HCT116 (cell line): Measurements from ENCODE around the gene AKAP8. TPM values are rescaled to one million over a fixed set of nuclear protein-coding genes. Genes with fewer than 3 reads are reported as not detected.

Experiments
- ATAC-seq: fragments of 200-7000 bp; cut with Tn5 transposase; 2 replicates; pipeline ENCODE4 v1.9.1; 2020; ENCODE audit warnings: mild to moderate bottlenecking, moderate library complexity
- Bru-seq: library from RNA; stranded (reverse); fragments of 400-500 nt; gene quantifications from one replicate; lab custom pipeline; 2021; lab: Mats Ljungman, UMichigan
- BruChase-seq, 2 experiments: library from RNA; stranded (reverse); fragments of 400-500 nt; gene quantifications; one replicate each; lab custom pipeline; 2021; lab: Mats Ljungman, UMichigan
- BruUV-seq: library from RNA; stranded (reverse); fragments of 400-500 nt; replicated peaks from 2 replicates; lab custom pipeline; 2021; lab: Mats Ljungman, UMichigan
- CTCF ChIA-PET: fragments of 300-600 bp; sonication (Branson Sonifier 250); formaldehyde crosslinking; loops from one replicate; lab custom pipeline; 2021; ENCODE audit warnings: antibody characterized with exemption; lab: Charles Lee
- POLR2A ChIA-PET: fragments of 300-600, 350-600 bp; sonication (Branson Sonifier 250); formaldehyde crosslinking; loops from one replicate; lab custom pipeline; 2021; ENCODE audit warnings: antibody characterized with exemption; lab: Charles Lee
- RAD21 ChIA-PET, 2 experiments: fragments of 300-600 bp; sonication (Branson Sonifier 250); formaldehyde crosslinking; loops; one replicate each; lab custom pipeline; 2023; ENCODE audit warnings: low total read pairs in 2 of 2; ENCODE audit not compliant: uncharacterized antibody in 2 of 2, unreplicated experiment in 2 of 2, low non-redundant PET in 1 of 2; lab: Charles Lee
- DNase-seq: peaks from one replicate; pipeline ENCODE4 v3.0.0-alpha.2; 2010; ENCODE audit warnings: low read depth, low spot score
- H2AFZ ChIP-seq: fragments of 200-600 bp; shearing (Covaris generic), sonication (generic); 2 replicates; pipeline ENCODE4 v1.6.1; 2017; ENCODE audit warnings: low read depth, mixed run types, mixed read lengths, antibody characterized with exemption, low read length; ENCODE audit not compliant: poor library complexity, severe bottlenecking
- H3K27ac ChIP-seq: 2 replicates; pipeline ENCODE4 v1.5.1; 2012; ENCODE audit warnings: low read depth, low read length
- H3K27me3 ChIP-seq: fragments of 200-600 bp; sonication (generic); 2 replicates; pipeline ENCODE4 v1.6.1; 2016; ENCODE audit warnings: mixed run types, low read length, mixed read lengths; ENCODE audit not compliant: insufficient read depth
- H3K36me3 ChIP-seq, 2 experiments: fragments of 200-500 bp in 1 of 2; fragments of 200-600 bp in 1 of 2; sonication (Bioruptor generic) in 1 of 2; sonication (generic) in 1 of 2; 2 replicates each; pipeline versions ENCODE4 v1.5.1 to v1.6.1; 2014 to 2016; ENCODE audit warnings: low read length in 2 of 2, inconsistent platforms in 1 of 2, mixed read lengths in 1 of 2, mixed run types in 1 of 2; ENCODE audit not compliant: insufficient read depth in 2 of 2, control insufficient read depth in 1 of 2
- H3K4me1 ChIP-seq, 2 experiments: fragments of 200-600 bp in 1 of 2; sonication (generic) in 1 of 2; 2 replicates each; pipeline versions ENCODE4 v1.5.1 to v1.6.1; 2012 to 2017; ENCODE audit warnings: low read length in 2 of 2, inconsistent platforms in 1 of 2, mild to moderate bottlenecking in 1 of 2, mixed read lengths in 1 of 2, mixed run types in 1 of 2, moderate library complexity in 1 of 2; ENCODE audit not compliant: insufficient read depth in 2 of 2, control insufficient read depth in 1 of 2
- H3K4me2 ChIP-seq: fragments of 200-600 bp; sonication (generic); 2 replicates; pipeline ENCODE4 v1.6.1; 2017; ENCODE audit warnings: mixed run types, low read length, mixed read lengths
- H3K4me3 ChIP-seq, 2 experiments: fragments of 200-600 bp in 1 of 2; sonication (generic) in 1 of 2; replicated peaks in 1 of 2; 2 replicates each; pipeline ENCODE4 v1.5.1; 2011 to 2016; ENCODE audit warnings: low read length in 2 of 2, control low read depth in 1 of 2, low read depth in 1 of 2, mild to moderate bottlenecking in 1 of 2, mixed read lengths in 1 of 2, mixed run types in 1 of 2
- H3K79me2 ChIP-seq: fragments of 200-600 bp; sonication (generic); 2 replicates; pipeline ENCODE4 v1.6.1; 2017; ENCODE audit warnings: mild to moderate bottlenecking, mixed run types, low read length, moderate library complexity, mixed read lengths; ENCODE audit not compliant: insufficient read depth
- H3K9ac ChIP-seq: fragments of 200-600 bp; sonication (generic); 2 replicates; pipeline ENCODE4 v1.6.1; 2016; ENCODE audit warnings: low read length, mixed read lengths
- H3K9me2 ChIP-seq: fragments of 200-600 bp; sonication (generic), shearing (Covaris generic); 2 replicates; pipeline ENCODE4 v1.6.1; 2017; ENCODE audit warnings: mixed run types, mild to moderate bottlenecking, moderate library complexity; ENCODE audit not compliant: insufficient read depth
- H3K9me3 ChIP-seq, 2 experiments: fragments of 200-500 bp in 1 of 2; fragments of 200-600 bp in 1 of 2; sonication (Bioruptor generic) in 1 of 2; sonication (generic) in 1 of 2; 2 replicates each; pipeline ENCODE4 v1.6.1; 2014 to 2017; ENCODE audit warnings: low read length in 2 of 2, mixed read lengths in 2 of 2, inconsistent platforms in 1 of 2, low read depth in 1 of 2, mild to moderate bottlenecking in 1 of 2, mixed run types in 1 of 2, moderate library complexity in 1 of 2; ENCODE audit not compliant: control insufficient read depth in 1 of 2, insufficient read depth in 1 of 2
- H4K20me1 ChIP-seq: fragments of 200-600 bp; sonication (generic), shearing (Covaris generic); 2 replicates; pipeline ENCODE4 v1.6.1; 2017; ENCODE audit warnings: mixed run types, mild to moderate bottlenecking, moderate library complexity; ENCODE audit not compliant: insufficient read depth
- CBX3 ChIP-seq: IDR thresholded peaks from 2 replicates; pipeline ENCODE4 v1.6.1; 2012; ENCODE audit warnings: low read depth
- CEBPB ChIP-seq: IDR thresholded peaks from 2 replicates; pipeline ENCODE4 v1.6.1; 2012; ENCODE audit warnings: low read depth
- ELF1 ChIP-seq: IDR thresholded peaks from 2 replicates; pipeline ENCODE4 v1.6.1; 2012; ENCODE audit warnings: low read depth, borderline replicate concordance
- EZH2 ChIP-seq: fragments of 200-600 bp; sonication (generic); IDR thresholded peaks from 2 replicates; pipeline ENCODE4 v1.6.1; 2017; ENCODE audit warnings: antibody characterized with exemption, mixed run types
- EZH2phosphoT487 ChIP-seq: fragments of 200-600 bp; IDR thresholded peaks from 2 replicates; pipeline ENCODE4 v1.6.1; 2018; ENCODE audit warnings: antibody characterized with exemption, borderline replicate concordance
- FOSL1 ChIP-seq: IDR thresholded peaks from 2 replicates; pipeline ENCODE4 v1.6.1; 2012; ENCODE audit warnings: low read depth
- POLR2A ChIP-seq: IDR thresholded peaks from 2 replicates; pipeline ENCODE4 v1.7.0; 2011; ENCODE audit warnings: borderline replicate concordance; ENCODE audit not compliant: insufficient read depth, insufficient read length; ENCODE audit errors: extremely low read depth
- RAD21 ChIP-seq: IDR thresholded peaks from 2 replicates; pipeline ENCODE4 v1.6.1; 2012; ENCODE audit warnings: low read depth, mild to moderate bottlenecking
- SIN3A ChIP-seq: IDR thresholded peaks from 2 replicates; pipeline ENCODE4 v1.6.1; 2012; ENCODE audit warnings: low read depth
- SRF ChIP-seq: IDR thresholded peaks from 2 replicates; pipeline ENCODE4 v1.6.1; 2012; ENCODE audit warnings: low read depth
- ZNF274 ChIP-seq: fragments of 200-500 bp; sonication (Bioruptor generic); IDR thresholded peaks from 2 replicates; pipeline ENCODE4 v1.6.1; 2014; ENCODE audit warnings: mild to moderate bottlenecking, low read depth, low read length, inconsistent platforms
- intact Hi-C: fragments of 100-400 bp; cut with micrococcal nuclease; formaldehyde crosslinking; loops from 2 replicates; pipeline ENCODE4 v1.10.0; 2022
- long read RNA-seq: library from polyadenylated mRNA; unstranded; transcript quantifications from one replicate; pipeline ENCODE4 v2.0.0, GENCODE V29; 2021; ENCODE audit not compliant: unreplicated experiment
- polyA plus RNA-seq: library from polyadenylated mRNA; unstranded; fragments of >200 nt; gene quantifications from 2 replicates; pipeline ENCODE4 v1.2.1, GENCODE V29; 2012; ENCODE audit warnings: missing spikeins
- total RNA-seq: library from RNA; stranded (reverse); gene quantifications from one replicate; pipeline ENCODE4 v1.2.1, GENCODE V29; 2021; ENCODE audit not compliant: unreplicated experiment
- TF ChIP-seq, protein P1 (sequence below), 3 experiments: fragments of 200-600 bp in 1 of 3; sonication (generic) in 1 of 3; IDR thresholded peaks in 2 of 3; conservative IDR thresholded peaks in 1 of 3; 2 replicates each; pipeline ENCODE4 v1.5.1; 2012 to 2017; ENCODE audit warnings: low read depth in 2 of 3, low read length in 2 of 3, antibody characterized with exemption in 1 of 3, borderline replicate concordance in 1 of 3, control low read depth in 1 of 3, mild to moderate bottlenecking in 1 of 3, mixed read lengths in 1 of 3, mixed run types in 1 of 3, moderate library complexity in 1 of 3; ENCODE audit not compliant: insufficient read depth in 1 of 3
- TF ChIP-seq, protein P2 (sequence below): IDR thresholded peaks from 2 replicates; pipeline ENCODE4 v1.6.1; 2012; ENCODE audit warnings: low read depth
- TF ChIP-seq, protein P3 (sequence below): IDR thresholded peaks from 2 replicates; pipeline ENCODE4 v1.6.1; 2012
- TF ChIP-seq, protein P4 (sequence below): IDR thresholded peaks from 2 replicates; pipeline ENCODE4 v1.6.1; 2011; ENCODE audit warnings: mild to moderate bottlenecking, low read length, moderate library complexity; ENCODE audit not compliant: insufficient replicate concordance; ENCODE audit errors: extremely low read depth

The AKAP8 gene
- 50.6 TPM for total RNA-seq
- 16.5 and 18.4 TPM in 2 replicates for polyA plus RNA-seq
- Bru-seq, nascent RNA = percentile 79 among the genes with signal in this experiment
- BruChase-seq, experiment 1, labeled RNA remaining after a 6-hour chase = percentile 83 among the genes with signal in this experiment
- percentile 84 among the genes with signal in this experiment for BruChase-seq, experiment 2, labeled RNA remaining after a 2-hour chase
- long read RNA-seq, transcript AKAP8-201 (14 exons, 3,670 nt) = major isoform, 44 of 108 reads
- long read RNA-seq, partial matches to known transcripts = 36 of 108 reads
- long read RNA-seq, other reads (novel, unspliced or antisense) = 24 of 108 reads

DNA sequence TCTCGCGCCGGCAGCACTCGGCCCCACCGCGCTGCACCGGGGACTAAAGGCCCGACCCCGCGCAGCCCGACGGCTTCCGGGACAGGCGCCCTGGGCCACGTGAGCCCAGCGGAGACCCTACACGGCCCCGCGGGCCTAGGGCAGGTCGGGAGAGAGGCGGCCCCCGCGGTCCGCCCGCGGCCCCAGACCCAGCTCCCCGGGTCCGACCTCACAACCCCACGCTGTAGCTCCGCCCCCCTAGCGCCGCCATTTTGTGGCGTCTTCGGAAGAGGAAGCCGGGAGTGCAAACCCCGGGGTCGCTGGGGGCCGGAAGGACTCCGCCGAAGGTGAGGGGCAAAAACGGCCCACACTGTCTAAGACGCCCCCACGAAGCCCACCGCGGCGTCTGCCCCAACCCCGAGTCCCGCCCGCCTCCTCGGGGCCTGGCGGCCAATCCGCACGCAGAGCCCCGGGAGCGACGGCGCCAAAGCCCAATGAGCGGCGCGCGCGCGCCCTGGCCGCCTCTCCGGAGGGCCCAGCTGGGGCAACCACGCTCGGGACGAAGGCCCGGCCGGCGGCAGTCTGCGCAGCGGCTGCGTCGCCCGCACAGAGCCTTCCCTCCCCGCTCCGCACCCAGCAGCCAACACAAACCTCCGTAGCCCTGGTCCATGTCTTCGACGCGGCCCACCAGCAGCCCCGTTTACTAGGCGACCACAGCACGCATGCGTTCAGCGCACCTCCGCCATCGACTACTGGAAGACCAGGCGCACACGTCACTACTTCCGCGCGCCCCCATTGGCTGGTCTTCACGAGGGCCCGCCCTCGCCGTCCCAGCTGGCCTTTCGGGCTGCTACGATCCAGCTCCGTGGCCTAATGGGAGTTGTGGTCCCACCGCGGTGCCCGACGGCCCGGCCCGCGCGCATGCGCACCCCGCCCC, at the start of gene AKAP8:
Gene AKAP8, minus strand, starts transcription at position 705 of the 916 bp plus-strand sequence. Its CDS starts 56 bp downstream, at position 649.
- no peak within 1 kb of the TSS for H2AFZ ChIP-seq
- no TSS peak for BruUV-seq
- peak within 1 kb of the TSS; percentile 96 for H3K27ac ChIP-seq
- H3K9ac ChIP-seq = peak within 1 kb of the TSS; percentile 91
- H3K9me3 ChIP-seq = no peaks in the 10 kb centered on the region
- peak within 1 kb of the TSS; percentile 83 to 100 for H3K4me3 ChIP-seq
- ATAC-seq (peak; percentile 89), DNase-seq (peak; percentile 96)
- H3K36me3 ChIP-seq = peaks cover 0 to 5% of the 10 kb centered on the region in 2 experiments; a peak in 2 of 4 replicates
- intact Hi-C loops = loop anchor here (2.0 to 10.0 kb wide), 2 partner anchors 115 to 177 kb away; no protein-coding TSS in a partner anchor
- peaks cover 54% of the 10 kb centered on the region for H3K79me2 ChIP-seq
- no peaks in the 10 kb centered on the region for H3K9me2 ChIP-seq
- ChIA-PET RAD21 (interaction anchor here in 1 of 2 experiments (0.8 to 1.2 kb wide), 2 partner anchors 40 to 176 kb away, joined by 3 read pairs; partner anchors contain the start of gene AKAP8L), CTCF (interaction anchor here (0.7 to 2.3 kb wide), 6 partner anchors 40 to 181 kb away, joined by 3 to 11 read pairs (median 4); partner anchors contain the start of gene AKAP8L), POLR2A (interaction anchor here (0.6 to 3.2 kb wide), 9 partner anchors 9 to 284 kb away, joined by 3 to 22 read pairs (median 5); partner anchors contain the start of gene AKAP8L)
- no peaks in the 10 kb centered on the region for H3K27me3 ChIP-seq
- H4K20me1 ChIP-seq = peaks cover 9% of the 10 kb centered on the region; the same call in 1 of the 2 replicates
- peaks cover 13 to 33% of the 10 kb centered on the region in 2 experiments for H3K4me1 ChIP-seq
- H3K4me2 ChIP-seq = peak within 1 kb of the TSS; percentile 99
- TF ChIP-seq EZH2phosphoT487 = no peak
- TF ChIP-seq SIN3A = no peak; the same call in 1 of the 2 replicates
- no peak for TF ChIP-seq ZNF274
- TF ChIP-seq, protein P1, sequence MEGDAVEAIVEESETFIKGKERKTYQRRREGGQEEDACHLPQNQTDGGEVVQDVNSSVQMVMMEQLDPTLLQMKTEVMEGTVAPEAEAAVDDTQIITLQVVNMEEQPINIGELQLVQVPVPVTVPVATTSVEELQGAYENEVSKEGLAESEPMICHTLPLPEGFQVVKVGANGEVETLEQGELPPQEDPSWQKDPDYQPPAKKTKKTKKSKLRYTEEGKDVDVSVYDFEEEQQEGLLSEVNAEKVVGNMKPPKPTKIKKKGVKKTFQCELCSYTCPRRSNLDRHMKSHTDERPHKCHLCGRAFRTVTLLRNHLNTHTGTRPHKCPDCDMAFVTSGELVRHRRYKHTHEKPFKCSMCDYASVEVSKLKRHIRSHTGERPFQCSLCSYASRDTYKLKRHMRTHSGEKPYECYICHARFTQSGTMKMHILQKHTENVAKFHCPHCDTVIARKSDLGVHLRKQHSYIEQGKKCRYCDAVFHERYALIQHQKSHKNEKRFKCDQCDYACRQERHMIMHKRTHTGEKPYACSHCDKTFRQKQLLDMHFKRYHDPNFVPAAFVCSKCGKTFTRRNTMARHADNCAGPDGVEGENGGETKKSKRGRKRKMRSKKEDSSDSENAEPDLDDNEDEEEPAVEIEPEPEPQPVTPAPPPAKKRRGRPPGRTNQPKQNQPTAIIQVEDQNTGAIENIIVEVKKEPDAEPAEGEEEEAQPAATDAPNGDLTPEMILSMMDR (IDR thresholded peaks at IDR 0.05 in 2 of 3, conservative IDR thresholded peaks at IDR 0.05 in 1 of 3; ENCODE audit: borderline replicate concordance in 1 of 3, insufficient read depth in 1 of 3, low read depth in 2 of 3, low read length in 2 of 3) = no peak
- no peak for TF ChIP-seq CEBPB
- no peak for TF ChIP-seq FOSL1
- TF ChIP-seq RAD21 = no peak
- TF ChIP-seq SRF = no peak
- TF ChIP-seq, protein P2, sequence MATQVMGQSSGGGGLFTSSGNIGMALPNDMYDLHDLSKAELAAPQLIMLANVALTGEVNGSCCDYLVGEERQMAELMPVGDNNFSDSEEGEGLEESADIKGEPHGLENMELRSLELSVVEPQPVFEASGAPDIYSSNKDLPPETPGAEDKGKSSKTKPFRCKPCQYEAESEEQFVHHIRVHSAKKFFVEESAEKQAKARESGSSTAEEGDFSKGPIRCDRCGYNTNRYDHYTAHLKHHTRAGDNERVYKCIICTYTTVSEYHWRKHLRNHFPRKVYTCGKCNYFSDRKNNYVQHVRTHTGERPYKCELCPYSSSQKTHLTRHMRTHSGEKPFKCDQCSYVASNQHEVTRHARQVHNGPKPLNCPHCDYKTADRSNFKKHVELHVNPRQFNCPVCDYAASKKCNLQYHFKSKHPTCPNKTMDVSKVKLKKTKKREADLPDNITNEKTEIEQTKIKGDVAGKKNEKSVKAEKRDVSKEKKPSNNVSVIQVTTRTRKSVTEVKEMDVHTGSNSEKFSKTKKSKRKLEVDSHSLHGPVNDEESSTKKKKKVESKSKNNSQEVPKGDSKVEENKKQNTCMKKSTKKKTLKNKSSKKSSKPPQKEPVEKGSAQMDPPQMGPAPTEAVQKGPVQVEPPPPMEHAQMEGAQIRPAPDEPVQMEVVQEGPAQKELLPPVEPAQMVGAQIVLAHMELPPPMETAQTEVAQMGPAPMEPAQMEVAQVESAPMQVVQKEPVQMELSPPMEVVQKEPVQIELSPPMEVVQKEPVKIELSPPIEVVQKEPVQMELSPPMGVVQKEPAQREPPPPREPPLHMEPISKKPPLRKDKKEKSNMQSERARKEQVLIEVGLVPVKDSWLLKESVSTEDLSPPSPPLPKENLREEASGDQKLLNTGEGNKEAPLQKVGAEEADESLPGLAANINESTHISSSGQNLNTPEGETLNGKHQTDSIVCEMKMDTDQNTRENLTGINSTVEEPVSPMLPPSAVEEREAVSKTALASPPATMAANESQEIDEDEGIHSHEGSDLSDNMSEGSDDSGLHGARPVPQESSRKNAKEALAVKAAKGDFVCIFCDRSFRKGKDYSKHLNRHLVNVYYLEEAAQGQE = no peak
- TF ChIP-seq ELF1 = no peak; the same call in 1 of the 2 replicates
- no peak for TF ChIP-seq CBX3
- TF ChIP-seq EZH2 = no peak
- TF ChIP-seq, protein P3, sequence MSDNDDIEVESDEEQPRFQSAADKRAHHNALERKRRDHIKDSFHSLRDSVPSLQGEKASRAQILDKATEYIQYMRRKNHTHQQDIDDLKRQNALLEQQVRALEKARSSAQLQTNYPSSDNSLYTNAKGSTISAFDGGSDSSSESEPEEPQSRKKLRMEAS = 0 out of 2 replicates have a peak, but pooled peaks have one; percentile 39
- TF ChIP-seq, protein P4, sequence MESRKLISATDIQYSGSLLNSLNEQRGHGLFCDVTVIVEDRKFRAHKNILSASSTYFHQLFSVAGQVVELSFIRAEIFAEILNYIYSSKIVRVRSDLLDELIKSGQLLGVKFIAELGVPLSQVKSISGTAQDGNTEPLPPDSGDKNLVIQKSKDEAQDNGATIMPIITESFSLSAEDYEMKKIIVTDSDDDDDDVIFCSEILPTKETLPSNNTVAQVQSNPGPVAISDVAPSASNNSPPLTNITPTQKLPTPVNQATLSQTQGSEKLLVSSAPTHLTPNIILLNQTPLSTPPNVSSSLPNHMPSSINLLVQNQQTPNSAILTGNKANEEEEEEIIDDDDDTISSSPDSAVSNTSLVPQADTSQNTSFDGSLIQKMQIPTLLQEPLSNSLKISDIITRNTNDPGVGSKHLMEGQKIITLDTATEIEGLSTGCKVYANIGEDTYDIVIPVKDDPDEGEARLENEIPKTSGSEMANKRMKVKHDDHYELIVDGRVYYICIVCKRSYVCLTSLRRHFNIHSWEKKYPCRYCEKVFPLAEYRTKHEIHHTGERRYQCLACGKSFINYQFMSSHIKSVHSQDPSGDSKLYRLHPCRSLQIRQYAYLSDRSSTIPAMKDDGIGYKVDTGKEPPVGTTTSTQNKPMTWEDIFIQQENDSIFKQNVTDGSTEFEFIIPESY = peak; percentile 30
- peak; percentile 42 for TF ChIP-seq POLR2A
